SK-N-SH (cell line): ENCODE data around the gene DPH6. TPM values are rescaled to one million over a fixed set of nuclear protein-coding genes. Genes with fewer than 3 reads are reported as not detected.

Experiments used
- CTCF ChIA-PET: fragments of 300-600, 350-600 bp; formaldehyde crosslinking; extraction: SDS; loops from one replicate; lab custom pipeline; 2021; lab: Yijun Ruan, JAX
- POLR2A ChIA-PET: fragments of 350-600 bp; sonication (Branson Sonifier 250); formaldehyde crosslinking; extraction: SDS; loops from one replicate; lab custom pipeline; 2020; ENCODE audit warnings: antibody characterized with exemption, inconsistent platforms; lab: Yijun Ruan, JAX
- DNase-seq: peaks from one replicate; pipeline ENCODE4 v3.0.0; 2012
- H2AFZ ChIP-seq: fragments of 200-600 bp; sonication (generic); 2 replicates; pipeline ENCODE4 v1.8.1; 2016; ENCODE audit warnings: antibody characterized with exemption, mild to moderate bottlenecking, low read depth
- H3F3A ChIP-seq: fragments of 200-600 bp; sonication (generic); replicated peaks from 2 replicates; pipeline ENCODE3; 2016; ENCODE audit warnings: antibody characterized with exemption, mild to moderate bottlenecking; ENCODE audit not compliant: insufficient read depth
- H3K27ac ChIP-seq, 2 experiments: fragments of 200-500 bp in 1 of 2; fragments of 200-600 bp in 1 of 2; sonication (Bioruptor generic) in 1 of 2; sonication (generic), shearing (Covaris generic) in 1 of 2; 2 replicates each; pipeline versions ENCODE4 v1.5.1 to v1.6.1; 2014 to 2016; ENCODE audit warnings: low read depth in 2 of 2, inconsistent platforms in 1 of 2, low read length in 1 of 2, mild to moderate bottlenecking in 1 of 2, mixed read lengths in 1 of 2
- H3K27me3 ChIP-seq: fragments of 200-600 bp; sonication (generic), shearing (Covaris generic); 2 replicates; pipeline ENCODE4 v1.6.1; 2016; ENCODE audit warnings: mixed run types; ENCODE audit not compliant: insufficient read depth
- H3K36me3 ChIP-seq, 2 experiments: fragments of 200-500 bp in 1 of 2; fragments of 200-600 bp in 1 of 2; sonication (Bioruptor generic) in 1 of 2; sonication (generic) in 1 of 2; replicated peaks in 1 of 2; 2 replicates each; pipeline versions ENCODE3 to v1.5.1; 2014 to 2016; ENCODE audit warnings: low read length in 1 of 2, mild to moderate bottlenecking in 1 of 2; ENCODE audit not compliant: insufficient read depth in 2 of 2, control insufficient read depth in 1 of 2
- H3K4me1 ChIP-seq, 2 experiments: fragments of 200-500 bp in 1 of 2; fragments of 200-600 bp in 1 of 2; sonication (Bioruptor generic) in 1 of 2; sonication (generic), shearing (Covaris generic) in 1 of 2; 2 replicates each; pipeline versions ENCODE4 v1.5.1 to v1.6.1; 2014 to 2016; ENCODE audit warnings: low read depth in 1 of 2, low read length in 1 of 2, mixed run types in 1 of 2; ENCODE audit not compliant: insufficient read depth in 2 of 2, control insufficient read depth in 1 of 2
- H3K4me2 ChIP-seq: fragments of 200-600 bp; sonication (generic), shearing (Covaris generic); 2 replicates; pipeline ENCODE4 v1.6.1; 2017; ENCODE audit warnings: mixed run types
- H3K4me3 ChIP-seq, 2 experiments: fragments of 200-500 bp in 1 of 2; fragments of 200-600 bp in 1 of 2; sonication (Bioruptor generic) in 1 of 2; sonication (generic), shearing (Covaris generic) in 1 of 2; 2 replicates each; pipeline versions ENCODE4 v1.5.1 to v1.8.1; 2014 to 2016; ENCODE audit warnings: low read depth in 2 of 2, inconsistent platforms in 1 of 2, low read length in 1 of 2, mild to moderate bottlenecking in 1 of 2, mixed read lengths in 1 of 2, moderate library complexity in 1 of 2
- H3K79me2 ChIP-seq: fragments of 200-600 bp; sonication (generic); 2 replicates; pipeline ENCODE4 v1.8.1; 2017; ENCODE audit warnings: mild to moderate bottlenecking; ENCODE audit not compliant: insufficient read depth
- H3K9ac ChIP-seq: fragments of 200-600 bp; sonication (generic); 2 replicates; pipeline ENCODE4 v1.6.1; 2017; ENCODE audit warnings: mixed run types
- H3K9me2 ChIP-seq: fragments of 200-600 bp; sonication (generic); 2 replicates; pipeline ENCODE4 v1.6.1; 2017; ENCODE audit warnings: mixed run types
- H3K9me3 ChIP-seq: fragments of 200-600 bp; sonication (generic); 2 replicates; pipeline ENCODE4 v1.6.1; 2017; ENCODE audit warnings: mixed run types, mild to moderate bottlenecking, moderate library complexity
- H4K20me1 ChIP-seq: fragments of 200-600 bp; sonication (generic); 2 replicates; pipeline ENCODE4 v1.6.1; 2017; ENCODE audit warnings: mild to moderate bottlenecking, mixed run types; ENCODE audit not compliant: insufficient read depth
- EZH2phosphoT487 ChIP-seq: fragments of 200-600 bp; sonication (generic); IDR thresholded peaks from 2 replicates; pipeline ENCODE4 v1.6.1; 2017; ENCODE audit warnings: low read depth, mixed run types, mild to moderate bottlenecking, antibody characterized with exemption, moderate library complexity, borderline replicate concordance
- FOSL2 ChIP-seq: IDR thresholded peaks from 2 replicates; pipeline ENCODE4 v1.4.0; 2012; ENCODE audit warnings: low read depth, mild to moderate bottlenecking, moderate library complexity, borderline replicate concordance
- FOXJ3 ChIP-seq: sonication (generic); formaldehyde crosslinking; IDR thresholded peaks from 2 replicates; pipeline ENCODE4 v1.5.1; 2020; ENCODE audit warnings: mild to moderate bottlenecking, missing genetic modification reagents
- GABPA ChIP-seq: IDR thresholded peaks from 2 replicates; pipeline ENCODE4 v1.4.0; 2012; ENCODE audit warnings: low read depth, mild to moderate bottlenecking
- MAX ChIP-seq: IDR thresholded peaks from 2 replicates; pipeline ENCODE4 v1.4.0; 2012; ENCODE audit warnings: low read depth
- MXI1 ChIP-seq: IDR thresholded peaks from 2 replicates; pipeline ENCODE4 v1.6.1; 2012; ENCODE audit warnings: mild to moderate bottlenecking, low read depth, low read length, improper control_type of control experiment
- NFIC ChIP-seq: IDR thresholded peaks from 2 replicates; pipeline ENCODE4 v1.4.0; 2012; ENCODE audit warnings: borderline replicate concordance
- POLR2AphosphoS5 ChIP-seq: IDR thresholded peaks from 2 replicates; pipeline ENCODE4 v1.6.1; 2012; ENCODE audit warnings: low read depth, low read length
- SIN3A ChIP-seq: IDR thresholded peaks from 2 replicates; pipeline ENCODE4 v1.6.1; 2012; ENCODE audit warnings: low read depth, mild to moderate bottlenecking, low read length, moderate library complexity, borderline replicate concordance
- SMC3 ChIP-seq: IDR thresholded peaks from 2 replicates; pipeline ENCODE4 v1.6.1; 2012; ENCODE audit warnings: low read depth, low read length, improper control_type of control experiment
- TCF12 ChIP-seq: IDR thresholded peaks from 2 replicates; pipeline ENCODE4 v1.4.0; 2012
- YY1 ChIP-seq: IDR thresholded peaks from 2 replicates; pipeline ENCODE4 v1.4.0; 2012; ENCODE audit warnings: low read depth, mild to moderate bottlenecking
- WGBS: methylation state at CpG from one replicate; pipeline ENCODE4 v1.1.6; 2017; ENCODE audit warnings: low lambda C conversion rate; 5-methylcytosine and 5-hydroxymethylcytosine counted together
- polyA plus RNA-seq, 3 experiments: library from polyadenylated mRNA; depleted of rRNA; stranded (reverse); fragments of >200 nt; gene quantifications; 2 replicates each; pipeline ENCODE4 v1.2.3, GENCODE V29; 2012
- TF ChIP-seq, protein P1 (sequence below): IDR thresholded peaks from 2 replicates; pipeline ENCODE4; 2012

The DPH6 gene
- polyA plus RNA-seq, 1 of the 3 experiments (the other 2 are of a cell fraction) = 15.7 TPM

DNA sequence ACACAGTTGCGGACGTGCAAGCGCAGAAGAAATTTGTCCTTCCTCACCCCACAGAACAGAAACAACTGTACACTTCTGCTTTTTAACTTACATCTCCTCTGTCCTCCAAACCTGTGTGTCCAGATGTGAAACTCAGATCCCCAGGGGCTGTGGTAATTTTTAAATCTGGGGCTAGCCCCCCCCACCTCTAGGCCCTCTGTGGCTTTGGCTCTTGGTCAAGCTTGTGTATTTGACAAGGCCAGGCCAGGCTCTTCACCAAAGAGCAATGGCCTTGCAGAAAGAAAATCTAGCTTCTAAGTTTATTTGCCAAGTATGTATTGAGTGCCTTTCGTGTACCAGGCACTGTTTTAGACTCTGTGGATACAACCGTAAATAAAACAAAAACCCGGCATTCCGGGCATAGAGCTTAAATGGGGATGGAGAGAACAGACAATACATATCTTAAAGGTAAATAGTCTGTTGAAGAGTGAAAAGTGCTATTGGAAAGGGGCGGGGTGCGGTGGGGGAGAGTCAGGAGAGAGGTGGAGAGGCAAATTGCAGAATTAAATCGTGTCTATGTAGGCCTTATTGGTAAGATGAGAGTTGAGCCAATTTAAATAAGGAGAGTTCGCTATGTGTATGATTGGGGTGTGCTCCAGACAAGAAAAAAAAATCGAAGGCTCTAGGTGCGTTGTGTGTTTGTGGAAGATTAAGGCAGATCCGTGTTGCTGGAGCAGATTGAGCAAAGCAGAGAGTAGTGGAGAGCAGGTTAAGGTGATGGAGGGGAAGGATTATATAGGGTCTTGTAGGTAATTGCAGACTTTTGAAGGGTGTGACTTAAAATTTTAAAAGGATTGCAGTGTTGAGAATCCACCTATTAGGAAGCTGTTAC lies 781 bp upstream of the DPH6 start:
- CTCF ChIA-PET = interaction anchor here (0.8 to 1.6 kb wide), 3 partner anchors 9 to 204 kb away, joined by 3 to 4 read pairs (median 3); no protein-coding TSS in a partner anchor
- H3K9me3 ChIP-seq = no peaks in the 10 kb centered on the region
- peaks cover 14% of the 10 kb centered on the region; the same call in 1 of the 2 replicates for H3K79me2 ChIP-seq
- H3F3A ChIP-seq = peaks cover 4% of the 10 kb centered on the region
- H3K4me2 ChIP-seq = peak overlapping the region; percentile 76
- 62% methylated on average over 14 of the region's 14 CpGs for WGBS
- peak overlapping the region; percentile 94 for H2AFZ ChIP-seq
- H3K36me3 ChIP-seq = peaks cover 0 to 3% of the 10 kb centered on the region in 2 experiments
- no peaks in the 10 kb centered on the region for H3K27me3 ChIP-seq
- TF ChIP-seq YY1 (0 out of 2 replicates have a peak, but pooled peaks have one; percentile 4), NFIC (no peak), MAX (no peak), POLR2AphosphoS5 (no peak), FOSL2 (no peak), EZH2phosphoT487 (no peak)
- TF ChIP-seq, all 33 proteins: peak for 1
- H4K20me1 ChIP-seq = no peaks in the 10 kb centered on the region
- no peaks in the 10 kb centered on the region for H3K9me2 ChIP-seq
- H3K4me1 ChIP-seq = peaks cover 3 to 5% of the 10 kb centered on the region in 2 experiments; a peak in 2 of 4 replicates
- POLR2A ChIA-PET = interaction anchor here (0.7 to 1.4 kb wide), 4 partner anchors 29 to 297 kb away, joined by 3 read pairs; no protein-coding TSS in a partner anchor
- peak overlapping the region; percentile 72 to 84 for H3K4me3 ChIP-seq
- no peak for DNase-seq
- peak overlapping the region; percentile 96 to 99; a peak in 3 of 4 replicates for H3K27ac ChIP-seq
- H3K9ac ChIP-seq = peak overlapping the region; percentile 91

- TF ChIP-seq SMC3 = no peak
- peak; percentile 11; the same call in 1 of the 2 replicates for TF ChIP-seq SIN3A
- no peak for TF ChIP-seq FOXJ3 (CRISPR knock-in tag)
- TF ChIP-seq TCF12 = no peak
- TF ChIP-seq GABPA = peak; percentile 53; the same call in 1 of the 2 replicates
- TF ChIP-seq, protein P1, sequence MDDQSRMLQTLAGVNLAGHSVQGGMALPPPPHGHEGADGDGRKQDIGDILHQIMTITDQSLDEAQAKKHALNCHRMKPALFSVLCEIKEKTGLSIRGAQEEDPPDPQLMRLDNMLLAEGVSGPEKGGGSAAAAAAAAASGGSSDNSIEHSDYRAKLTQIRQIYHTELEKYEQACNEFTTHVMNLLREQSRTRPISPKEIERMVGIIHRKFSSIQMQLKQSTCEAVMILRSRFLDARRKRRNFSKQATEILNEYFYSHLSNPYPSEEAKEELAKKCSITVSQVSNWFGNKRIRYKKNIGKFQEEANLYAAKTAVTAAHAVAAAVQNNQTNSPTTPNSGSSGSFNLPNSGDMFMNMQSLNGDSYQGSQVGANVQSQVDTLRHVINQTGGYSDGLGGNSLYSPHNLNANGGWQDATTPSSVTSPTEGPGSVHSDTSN = peak; percentile 61
- TF ChIP-seq MXI1 = peak; percentile 11; the same call in 1 of the 2 replicates
- peaks cover 15% of the 10 kb centered on the region for H3F3A ChIP-seq
- H3K9me3 ChIP-seq = no peaks in the 10 kb centered on the region
- peak overlapping the region; percentile 91 for H3K9ac ChIP-seq
- peaks cover 0 to 3% of the 10 kb centered on the region in 2 experiments for H3K36me3 ChIP-seq
- no peaks in the 10 kb centered on the region for H3K27me3 ChIP-seq
- CTCF ChIA-PET = interaction anchor here (1.6 to 2.0 kb wide), 2 partner anchors 10 to 21 kb away, joined by 3 to 7 read pairs; no protein-coding TSS in a partner anchor
- POLR2A ChIA-PET = interaction anchor here (1.1 to 1.4 kb wide), 2 partner anchors 180 to 257 kb away, joined by 3 read pairs; no protein-coding TSS in a partner anchor
- H2AFZ ChIP-seq = peak overlapping the region; percentile 94
- peaks cover 14% of the 10 kb centered on the region; the same call in 1 of the 2 replicates for H3K79me2 ChIP-seq
- peak; percentile 44 for DNase-seq
- no peaks in the 10 kb centered on the region for H4K20me1 ChIP-seq
- peak overlapping the region; percentile 72 to 84 for H3K4me3 ChIP-seq
- peaks cover 5 to 13% of the 10 kb centered on the region in 2 experiments for H3K4me1 ChIP-seq
- H3K4me2 ChIP-seq = peak overlapping the region; percentile 76
- WGBS = 3% methylated on average over 15 of the region's 15 CpGs
- no peaks in the 10 kb centered on the region for H3K9me2 ChIP-seq
- peak overlapping the region; percentile 96 to 99 for H3K27ac ChIP-seq
Observed at GRCh38 chr15:35545316-35545823, 595 bp downstream of the DPH6 start.
